Skin of body (tissue), 2 donors: ENCODE data around the gene PTDSS2. TPM values are rescaled to one million over a fixed set of nuclear protein-coding genes. Genes with fewer than 3 reads are reported as not detected.
"Not testable (repeated sequence)": the region's sequence is repeated elsewhere in the genome, so short reads cannot be mapped to it uniquely, and the experiment has no call there.

Experiments
- DNase-seq: peaks from one replicate; lab custom pipeline; 2025; lab: John Stamatoyannopoulos, UW
- total RNA-seq: library from RNA; depleted of rRNA; stranded (reverse); fragments of >200 nt; gene quantifications from one replicate; pipeline ENCODE4 v1.2.3, GENCODE V29; 2014

Gene PTDSS2
- total RNA-seq, result 14.1 TPM

DNA sequence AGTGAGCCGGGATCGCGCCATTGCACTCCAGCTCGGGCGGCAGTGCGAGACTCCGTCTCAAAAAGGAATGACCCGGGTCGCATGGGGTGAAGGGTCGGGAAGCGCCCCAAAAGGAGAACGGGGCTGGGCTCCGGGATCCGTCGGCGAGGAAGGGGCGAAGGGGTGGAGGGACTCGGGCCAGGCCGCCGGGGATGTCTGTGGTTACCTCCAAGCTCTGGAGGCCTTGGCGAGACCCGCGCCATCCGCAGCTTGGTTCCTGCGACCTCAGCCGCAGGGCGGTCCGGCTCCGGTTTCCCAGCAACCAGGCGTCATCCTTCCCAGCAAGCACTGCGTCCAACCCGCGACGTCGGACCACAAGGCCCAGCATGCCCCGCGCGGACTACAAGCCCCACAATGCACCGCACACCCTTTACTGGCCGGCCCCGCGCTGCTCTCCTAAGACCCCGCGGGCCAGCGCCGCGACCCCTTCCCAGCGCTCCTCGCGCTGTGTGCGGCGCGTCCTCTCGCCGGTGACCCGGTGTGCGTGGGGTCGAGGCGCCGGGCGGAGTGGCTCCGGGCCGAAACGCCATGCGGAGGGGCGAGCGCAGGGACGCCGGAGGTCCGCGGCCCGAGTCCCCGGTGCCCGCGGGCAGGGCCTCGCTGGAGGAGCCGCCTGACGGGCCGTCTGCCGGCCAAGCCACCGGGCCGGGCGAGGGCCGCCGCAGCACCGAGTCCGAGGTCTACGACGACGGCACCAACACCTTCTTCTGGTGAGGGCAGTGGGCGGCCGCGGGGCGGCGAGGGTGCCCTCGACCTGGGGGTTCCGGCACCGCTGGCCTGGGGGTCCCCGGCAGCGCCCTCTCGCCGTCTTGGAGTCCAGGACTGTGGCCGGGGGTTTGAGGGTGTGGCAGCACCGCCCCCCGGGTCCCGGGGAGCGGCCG, at the start of gene PTDSS2:
TSS of gene PTDSS2 (plus strand) at position 391 of the 920 bp plus-strand sequence. CDS start at position 568, 177 bp downstream.
- peak; percentile 94 for DNase-seq

DNA sequence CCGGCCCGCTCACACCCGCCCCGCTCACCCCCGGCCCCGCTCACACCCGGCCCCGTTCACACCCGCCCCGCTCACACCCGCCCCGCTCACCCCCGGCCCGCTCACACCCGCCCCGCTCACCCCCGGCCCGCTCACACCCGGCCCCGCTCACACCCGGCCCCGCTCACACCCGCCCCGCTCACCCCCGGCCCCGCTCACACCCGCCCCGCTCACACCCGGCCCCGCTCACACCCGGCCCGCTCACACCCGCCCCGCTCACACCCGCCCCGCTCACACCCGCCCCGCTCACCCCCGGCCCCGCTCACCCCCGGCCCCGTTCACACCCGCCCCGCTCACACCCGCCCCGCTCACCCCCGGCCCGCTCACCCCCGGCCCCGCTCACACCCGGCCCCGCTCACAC, 48.9 kb upstream of the PTDSS2 start:
- not testable (repeated sequence) for DNase-seq

- no peak for DNase-seq
Measured at GRCh38 chr11:403021-403760, 46.9 kb upstream of the PTDSS2 start.

DNA sequence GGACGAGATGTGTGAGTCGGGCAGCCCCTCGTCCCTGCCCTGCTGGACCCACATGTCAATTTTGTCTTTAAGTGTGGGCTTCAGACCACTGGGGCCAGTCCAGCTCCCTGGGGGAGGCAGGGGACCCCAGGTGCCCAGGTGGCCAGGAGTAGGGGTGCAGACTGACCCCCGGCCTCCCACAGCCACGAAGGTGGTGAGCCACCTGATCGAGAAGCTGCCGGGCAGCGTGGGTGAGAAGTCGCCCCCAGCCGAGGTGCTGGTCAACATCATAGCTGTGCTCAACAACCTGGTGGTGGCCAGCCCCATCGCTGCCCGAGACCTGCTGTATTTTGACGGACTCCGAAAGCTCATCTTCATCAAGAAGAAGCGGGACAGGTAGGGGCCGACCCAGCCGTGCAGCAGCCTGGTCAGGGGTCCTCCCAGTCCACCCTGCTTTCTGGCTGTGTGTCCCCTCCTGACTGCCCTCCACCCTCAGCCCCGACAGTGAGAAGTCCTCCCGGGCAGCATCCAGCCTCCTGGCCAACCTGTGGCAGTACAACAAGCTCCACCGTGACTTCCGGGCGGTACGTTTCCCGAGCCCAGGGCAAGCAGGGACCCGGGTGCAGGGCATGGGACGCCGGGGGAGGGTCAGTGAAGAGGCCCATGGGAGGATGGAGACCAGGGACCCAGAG, 46.2 kb upstream of the PTDSS2 start:
- DNase-seq, result no peak

DNA sequence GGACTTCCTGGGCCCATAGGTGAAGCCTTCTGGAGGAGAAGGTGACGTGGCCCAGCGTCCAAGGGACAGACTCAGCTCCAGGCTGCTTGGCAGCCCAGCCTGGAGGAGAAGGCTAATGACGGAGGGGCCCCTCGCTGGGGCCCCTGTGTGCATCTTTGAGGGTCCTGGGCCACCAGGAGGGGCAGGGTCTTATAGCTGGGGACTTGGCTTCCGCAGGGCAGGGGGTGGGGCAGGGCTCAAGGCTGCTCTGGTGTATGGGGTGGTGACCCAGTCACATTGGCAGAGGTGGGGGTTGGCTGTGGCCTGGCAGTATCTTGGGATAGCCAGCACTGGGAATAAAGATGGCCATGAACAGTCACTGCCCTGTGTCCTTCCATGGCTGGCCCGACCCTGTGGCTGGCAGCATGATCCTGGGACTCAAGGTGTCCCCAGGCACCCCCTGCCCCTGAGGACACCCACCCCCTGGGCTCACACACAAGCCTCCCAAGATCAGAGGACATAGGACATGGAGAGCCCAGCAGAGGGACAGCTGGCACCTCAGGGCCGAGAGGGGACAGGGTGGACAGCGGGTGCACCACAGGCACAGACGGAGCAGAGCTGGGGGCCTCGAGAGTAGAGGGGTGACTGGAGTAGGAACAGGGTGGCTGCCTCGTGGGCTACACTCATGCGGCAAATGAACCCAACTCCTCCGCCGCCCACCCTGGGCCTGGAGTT, 45.4 kb upstream of the PTDSS2 start:
- no peak for DNase-seq

DNA sequence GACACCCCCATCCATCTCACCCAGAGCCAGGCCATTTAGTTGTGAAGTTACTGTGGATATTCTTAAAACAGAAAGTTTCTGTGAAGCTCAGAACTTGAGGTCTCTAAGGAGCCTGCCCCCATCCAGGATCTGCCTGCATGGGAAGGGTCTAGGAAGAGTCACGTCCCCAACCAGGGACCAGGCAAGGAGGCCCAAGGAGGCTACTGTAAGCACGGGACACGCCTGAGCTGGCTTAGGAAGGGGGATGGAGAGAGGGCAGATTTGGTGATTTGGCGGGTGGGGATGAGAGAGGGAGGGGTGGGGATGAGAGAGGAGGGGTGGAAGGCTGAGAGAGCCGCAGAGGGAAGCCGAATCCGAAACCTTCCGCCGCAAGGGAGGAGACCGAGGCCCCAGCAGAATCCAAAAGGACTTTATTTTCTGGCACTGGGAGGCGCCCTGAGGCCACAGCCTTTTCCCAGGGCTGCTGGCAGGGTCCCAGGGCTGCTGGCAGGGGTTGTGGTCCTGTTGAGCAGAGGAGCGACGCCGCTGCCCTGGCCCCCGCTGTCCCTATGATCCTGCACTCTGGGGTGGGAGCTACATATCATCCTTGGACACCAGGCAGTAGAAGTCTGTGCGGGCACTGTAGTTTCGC, 44.6 kb upstream of the PTDSS2 start:
- DNase-seq, result no peak

- no peak for DNase-seq
Measured at GRCh38 chr11:405954-406795, 43.9 kb upstream of the PTDSS2 start.

- DNase-seq, result peak; percentile 60
Measured at GRCh38 chr11:406796-407650, 43.1 kb upstream of the PTDSS2 start.

DNA sequence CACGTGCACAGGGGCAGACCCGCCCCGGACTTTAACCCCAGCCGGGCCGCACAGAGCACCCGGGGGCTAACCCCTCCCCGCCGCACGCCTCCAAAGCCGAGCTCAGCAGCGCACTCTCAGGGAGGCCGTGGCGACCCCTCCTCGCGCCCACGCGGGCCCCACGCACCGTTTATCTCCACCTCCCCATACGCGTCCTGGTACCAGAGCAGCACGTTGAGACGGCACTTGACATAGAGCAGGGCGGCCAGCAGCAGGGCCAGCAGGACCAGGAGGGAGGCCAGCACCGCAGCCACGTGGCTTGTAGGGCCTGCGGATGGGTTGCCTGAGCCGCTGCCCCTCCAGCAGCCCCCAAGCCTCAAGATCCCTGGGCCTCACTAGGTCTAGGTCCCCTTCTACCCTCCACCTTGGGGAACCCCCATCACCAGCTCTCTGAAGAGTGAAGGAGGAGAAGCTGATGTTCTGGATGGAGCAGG, 42.4 kb upstream of the PTDSS2 start:
- DNase-seq, result no peak

GRCh38 chr11:408154-409007, 41.7 kb upstream of the PTDSS2 start:
- no peak for DNase-seq

- DNase-seq, result no peak
Measured at GRCh38 chr11:409008-409599, 41.0 kb upstream of the PTDSS2 start.

- no peak for DNase-seq
Measured at GRCh38 chr11:409600-410483, 40.2 kb upstream of the PTDSS2 start.

DNA sequence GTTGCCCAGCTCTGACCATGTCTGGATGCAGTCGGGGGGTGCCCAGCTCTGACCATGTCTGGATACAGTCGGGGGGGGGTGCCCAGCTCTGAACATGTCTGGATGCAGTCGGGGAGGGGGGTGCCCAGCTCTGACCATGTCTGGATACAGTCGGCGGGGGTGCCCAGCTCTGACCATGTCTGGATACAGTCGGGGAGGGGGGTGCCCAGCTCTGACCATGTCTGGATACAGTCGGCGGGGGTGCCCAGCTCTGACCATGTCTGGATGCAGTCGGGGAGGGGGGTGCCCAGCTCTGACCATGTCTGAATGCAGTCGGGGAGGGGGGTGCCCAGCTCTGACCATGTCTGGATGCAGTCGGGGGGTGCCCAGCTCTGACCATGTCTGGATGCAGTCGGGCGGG, 39.4 kb upstream of the PTDSS2 start:
- DNase-seq, result not testable (repeated sequence)

DNA sequence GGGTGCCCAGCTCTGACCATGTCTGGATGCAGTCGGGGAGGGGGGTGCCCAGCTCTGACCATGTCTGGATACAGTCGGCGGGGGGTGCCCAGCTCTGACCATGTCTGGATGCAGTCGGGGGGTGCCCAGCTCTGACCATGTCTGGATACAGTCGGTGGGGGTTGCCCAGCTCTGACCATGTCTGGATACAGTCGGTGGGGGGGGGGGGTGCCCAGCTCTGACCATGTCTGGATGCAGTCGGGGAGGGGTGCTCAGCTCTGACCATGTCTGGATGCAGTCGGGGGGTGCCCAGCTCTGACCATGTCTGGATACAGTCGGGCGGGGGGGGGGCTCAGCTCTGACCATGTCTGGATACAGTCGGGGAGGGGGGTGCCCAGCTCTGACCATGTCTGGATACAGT, 38.6 kb upstream of the PTDSS2 start:
- not testable (repeated sequence) for DNase-seq

- no peak for DNase-seq
Measured at GRCh38 chr11:412641-413119, 37.4 kb upstream of the PTDSS2 start.
